K562 (cell line): ENCODE data around the gene LPCAT2. TPM values are rescaled to one million over a fixed set of nuclear protein-coding genes. Genes with fewer than 3 reads are reported as not detected.

Experiments used
- ATAC-seq: fragments of 200-7000 bp; cut with Tn5 transposase; 3 replicates; pipeline ENCODE4 v1.9.1; 2020; ENCODE audit warnings: moderate library complexity
- BruUV-seq: library from RNA; stranded (reverse); fragments of 400-500 nt; replicated peaks from 2 replicates; lab custom pipeline; 2021; lab: Mats Ljungman, UMichigan
- CTCF ChIA-PET: fragments of 300-600 bp; formaldehyde crosslinking; extraction: SDS; loops from one replicate; lab custom pipeline; 2021; ENCODE audit warnings: low intra/inter-chr PET ratio; lab: Yijun Ruan, JAX
- POLR2A ChIA-PET: fragments of 300-600, 350-650 bp; sonication (Branson Sonifier 250); formaldehyde crosslinking; extraction: SDS; loops from one replicate; lab custom pipeline; 2021; ENCODE audit warnings: antibody characterized with exemption, inconsistent platforms; lab: Yijun Ruan, JAX
- DNase-seq, 4 experiments: peaks; one replicate each; pipeline versions ENCODE4 v3.0.0 to v3.0.0-alpha.2; 2011 to 2018; ENCODE audit warnings: low spot score in 3 of 4, mixed read lengths in 3 of 4; ENCODE audit errors: extremely low read depth in 1 of 4
- FAIRE-seq: peaks from 2 replicates; lab custom pipeline; 2011; peaks lifted over from hg19 to GRCh38; lab: Jason Lieb, UNC
- H2AFZ ChIP-seq: 2 replicates; pipeline ENCODE4 v1.6.0; 2011; ENCODE audit warnings: low read depth, low read length, control low read depth, inconsistent platforms
- H3K27ac ChIP-seq: fragments of 200-600 bp; 3 replicates; pipeline ENCODE4 v1.8.0; 2011; ENCODE audit warnings: low read depth, mild to moderate bottlenecking, control low read depth, inconsistent platforms, low read length, moderate library complexity, mixed read lengths; ENCODE audit errors: extremely low read depth
- H3K27me3 ChIP-seq, 2 experiments: fragments of 300-600 bp in 1 of 2; 2 replicates in 1 of 2; 3 replicates in 1 of 2; pipeline versions ENCODE4 v1.6.0 to v1.8.0; 2011; ENCODE audit warnings: inconsistent platforms in 2 of 2, low read length in 2 of 2, mild to moderate bottlenecking in 1 of 2, mixed read lengths in 1 of 2, moderate library complexity in 1 of 2; ENCODE audit not compliant: control insufficient read depth in 2 of 2, insufficient read depth in 2 of 2
- H3K36me3 ChIP-seq: fragments of 300-600 bp; 3 replicates; pipeline ENCODE4 v1.8.0; 2011; ENCODE audit warnings: mild to moderate bottlenecking, low read length, inconsistent platforms; ENCODE audit not compliant: control insufficient read depth, insufficient read depth
- H3K4me1 ChIP-seq, 2 experiments: fragments of 200-600 bp in 1 of 2; replicated peaks in 1 of 2; 2 replicates in 1 of 2; 3 replicates in 1 of 2; pipeline versions ENCODE4 v1.5.1 to v1.8.0; 2011; ENCODE audit warnings: inconsistent platforms in 2 of 2, low read length in 2 of 2, mild to moderate bottlenecking in 1 of 2, mixed read lengths in 1 of 2, moderate library complexity in 1 of 2; ENCODE audit not compliant: control insufficient read depth in 2 of 2, insufficient read depth in 2 of 2
- H3K4me2 ChIP-seq: 2 replicates; pipeline ENCODE4 v1.6.1; 2011; ENCODE audit warnings: low read length, control low read depth, inconsistent platforms, mixed read lengths; ENCODE audit not compliant: insufficient read depth
- H3K4me3 ChIP-seq: fragments of 200-600 bp; sonication (generic), shearing (Covaris generic); 2 replicates; pipeline ENCODE4 v1.5.1; 2016; ENCODE audit warnings: control low read depth, inconsistent platforms
- H3K79me2 ChIP-seq: fragments of 200-600 bp; 3 replicates; pipeline ENCODE4 v1.8.0; 2011; ENCODE audit warnings: low read length, inconsistent platforms; ENCODE audit not compliant: control insufficient read depth, insufficient read depth
- H3K9ac ChIP-seq, 2 experiments: 2 replicates each; pipeline versions ENCODE4 v1.6.0 to v1.6.1; 2011; ENCODE audit warnings: low read depth in 2 of 2, low read length in 2 of 2, control low read depth in 1 of 2, inconsistent platforms in 1 of 2, mild to moderate bottlenecking in 1 of 2, mixed read lengths in 1 of 2; ENCODE audit not compliant: insufficient read depth in 1 of 2
- H3K9me1 ChIP-seq: one replicate; pipeline ENCODE4 v1.6.0; 2011; ENCODE audit warnings: inconsistent platforms, mild to moderate bottlenecking, low read length, moderate library complexity; ENCODE audit not compliant: control insufficient read depth, insufficient read depth
- H3K9me3 ChIP-seq: replicated peaks from 2 replicates; pipeline ENCODE4 v1.5.1; 2011; ENCODE audit warnings: low read depth, low read length, inconsistent platforms; ENCODE audit not compliant: control insufficient read depth, insufficient read depth
- H4K20me1 ChIP-seq: replicated peaks from 2 replicates; pipeline ENCODE4 v1.6.1; 2011; ENCODE audit warnings: low read length, inconsistent platforms, mixed read lengths; ENCODE audit not compliant: control insufficient read depth, insufficient read depth
- HDAC2 ChIP-seq: fragments of 450-650 bp; IDR thresholded peaks from 2 replicates; pipeline ENCODE4 v1.6.1; 2016; ENCODE audit warnings: mild to moderate bottlenecking
- HLTF ChIP-seq: fragments of 450-650 bp; IDR thresholded peaks from 2 replicates; pipeline ENCODE4 v1.6.1; 2016
- KDM2B ChIP-seq: fragments of 250-450 bp; sonication (Bioruptor Pico); IDR thresholded peaks from 2 replicates; pipeline ENCODE4 v1.8.0; 2021; ENCODE audit warnings: mild to moderate bottlenecking, moderate library complexity
- KLF13 ChIP-seq: fragments of 450-650 bp; IDR thresholded peaks from 2 replicates; pipeline ENCODE4 v1.6.1; 2016; ENCODE audit warnings: missing genetic modification characterization, low read depth, mild to moderate bottlenecking, missing compliant biosample characterization, moderate library complexity, borderline replicate concordance
- NEUROD1 ChIP-seq: fragments of 150-350 bp; IDR thresholded peaks from 2 replicates; pipeline ENCODE4 v1.6.1; 2014; ENCODE audit warnings: borderline replicate concordance, low read length, low read depth; ENCODE audit not compliant: partially characterized antibody
- SMARCE1 ChIP-seq: fragments of 450-650 bp; IDR thresholded peaks from 2 replicates; pipeline ENCODE4 v1.7.1; 2016; ENCODE audit warnings: mild to moderate bottlenecking
- SREBF2 ChIP-seq: sonication (generic); formaldehyde crosslinking; IDR thresholded peaks from 2 replicates; pipeline ENCODE4 v1.4.0; 2020; ENCODE audit warnings: mild to moderate bottlenecking, missing genetic modification reagents
- SUPT5H ChIP-seq: fragments of 450-650 bp; IDR thresholded peaks from 2 replicates; pipeline ENCODE4 v1.6.1; 2016
- TFAM ChIP-seq: fragments of 250-450 bp; sonication (Bioruptor Pico); conservative IDR thresholded peaks from 2 replicates; pipeline ENCODE4 v1.5.0; 2021; ENCODE audit warnings: mild to moderate bottlenecking, moderate library complexity
- XRCC5 ChIP-seq: fragments of 200-400 bp; formaldehyde crosslinking; IDR thresholded peaks from 2 replicates; pipeline ENCODE4 v1.6.1; 2017; ENCODE audit warnings: low read depth, mild to moderate bottlenecking, low read length
- ZBTB9 ChIP-seq: fragments of 450-650 bp; formaldehyde crosslinking; IDR thresholded peaks from 2 replicates; pipeline ENCODE4 v1.4.0; 2020; ENCODE audit warnings: mild to moderate bottlenecking, moderate library complexity
- ZMIZ1 ChIP-seq, 2 experiments: fragments of 150-350 bp in 1 of 2; IDR thresholded peaks; 2 replicates each; pipeline ENCODE4 v1.6.1; 2012 to 2016; ENCODE audit warnings: low read depth in 2 of 2, low read length in 2 of 2, mild to moderate bottlenecking in 1 of 2, moderate library complexity in 1 of 2
- ZNF239 ChIP-seq: fragments of 250-450 bp; sonication (Bioruptor Pico); IDR thresholded peaks from 2 replicates; pipeline ENCODE4 v1.4.0; 2020; ENCODE audit warnings: mild to moderate bottlenecking
- ZNF609 ChIP-seq: sonication (generic); formaldehyde crosslinking; IDR thresholded peaks from 2 replicates; pipeline ENCODE4 v1.8.1; 2023; ENCODE audit warnings: missing genetic modification reagents, mild to moderate bottlenecking, borderline replicate concordance
- WGBS: fragments of 100-300 bp; shearing (Covaris generic); methylation state at CpG from one replicate; pipeline ENCODE4 v1.1.6; 2016; ENCODE audit warnings: low coverage, mixed read lengths; ENCODE audit not compliant: insufficient coverage; ENCODE audit errors: missing lambda C conversion rate; 5-methylcytosine and 5-hydroxymethylcytosine counted together
- in situ Hi-C: fragments of 300-500 bp; cut with MboI; formaldehyde crosslinking; loops from 4 replicates; pipeline ENCODE4 v1.15.0; 2018; ENCODE audit warnings: inconsistent platforms, mixed read lengths
- intact Hi-C: fragments of 100-400 bp; cut with micrococcal nuclease; formaldehyde crosslinking; loops from 2 replicates; pipeline ENCODE4 v1.14.2; 2022
- polyA plus RNA-seq, 8 experiments: library from polyadenylated mRNA; depleted of rRNA in 4 of 8; stranded (reverse) in 5 of 8; unstranded in 3 of 8; fragments of >200 nt; fragmentation: Nextera tagmentation in 2 of 8; fragmentation: Illumina TruSeq in 1 of 8; extraction: Ambion mirVana in 2 of 8; extraction: Trizol in 1 of 8; gene quantifications; 2 replicates each; pipeline versions ENCODE4 v1.2.1 to v1.2.3, GENCODE V29; 2011 to 2014; ENCODE audit warnings: inconsistent platforms in 1 of 8, missing spikeins in 1 of 8
- total RNA-seq, 7 experiments: library from RNA; depleted of rRNA in 6 of 7; stranded (reverse); fragments of >200 nt in 6 of 7; fragmentation: Illumina TruSeq in 2 of 7; extraction: Trizol in 2 of 7; gene quantifications; 2 replicates each; pipeline versions ENCODE4 v1.2.1 to v1.2.3, GENCODE V29; 2011 to 2021; ENCODE audit warnings: low replicate concordance in 1 of 7

LPCAT2 gene
- total and polyA plus RNA-seq, 9 of the 15 experiments (the other 6 are each of a cell fraction or from before 2014, with no cell fraction given), result 2.9 to 15.0 (median 7.3) TPM

- Histone ChIP-seq H3K9ac (no peak overlapping the region), H3K9me1 (no peaks in the 10 kb centered on the region), H3K27ac (no peak overlapping the region), H3K9me3 (no peaks in the 10 kb centered on the region), H3K36me3 (no peaks in the 10 kb centered on the region), H3K79me2 (no peaks in the 10 kb centered on the region), H2AFZ (no peak overlapping the region), H3K27me3 (peaks cover 5 to 16% of the 10 kb centered on the region in 2 experiments; a peak in 4 of 5 replicates), H3K4me3 (no peak overlapping the region), H3K4me1 (no peaks in the 10 kb centered on the region; a peak in 1 of 5 replicates), H3K4me2 (no peak overlapping the region), H4K20me1 (no peaks in the 10 kb centered on the region)
- ATAC-seq (no peak), DNase-seq (no peak), FAIRE-seq (no peak)
- WGBS, result 4% methylated on average over 3 of the region's 3 CpGs
- ChIA-PET CTCF (no interaction called here), POLR2A (interaction anchor here (0.6 kb wide), 1 partner anchor 23 kb away, joined by 3 read pairs; no protein-coding TSS in a partner anchor)
- no TSS peak for BruUV-seq
- TF ChIP-seq HDAC2 (no peak), ZMIZ1 (IDR thresholded peaks at IDR 0.05; ENCODE audit: low read depth in 2 of 2, low read length in 2 of 2) (no peak), HLTF (no peak), SREBF2 (CRISPR knock-in tag) (no peak), ZBTB9 (CRISPR knock-in tag) (no peak), KDM2B (CRISPR knock-in tag) (no peak), NEUROD1 (no peak), SUPT5H (no peak), KLF13 (tag) (no peak), SMARCE1 (no peak), ZNF609 (CRISPR knock-in tag) (no peak), TFAM (CRISPR knock-in tag) (no peak), ZNF239 (CRISPR knock-in tag) (no peak), XRCC5 (no peak)
- intact Hi-C loops, result no loop called here
- in situ Hi-C loops, result no loop called here
These were observed 34.1 kb upstream of the LPCAT2 start for GRCh38 chr16:55474821-55475220.
